Fibroblast of lung (primary cell): ENCODE measurements around the gene FBXO8. TPM values are rescaled to one million over a fixed set of nuclear protein-coding genes. Genes with fewer than 3 reads are reported as not detected.

Experiments
- DNase-seq, 2 donors: peaks; one replicate each; pipeline versions ENCODE4 v3.0.0 to v3.0.0-alpha.2; 2010; ENCODE audit warnings: low read depth in 2 of 2
- H2AFZ ChIP-seq: 2 replicates; pipeline ENCODE4 v1.5.1; 2012; ENCODE audit warnings: low read length, control low read depth, inconsistent platforms
- H3K27ac ChIP-seq: 2 replicates; pipeline ENCODE4 v1.5.1; 2011; ENCODE audit warnings: low read length, control low read depth; ENCODE audit not compliant: insufficient read depth
- H3K27me3 ChIP-seq: 2 replicates; pipeline ENCODE4 v1.5.1; 2011; ENCODE audit warnings: mild to moderate bottlenecking, low read length; ENCODE audit not compliant: control insufficient read depth, insufficient read depth
- H3K36me3 ChIP-seq: 2 replicates; pipeline ENCODE4 v1.5.1; 2011; ENCODE audit warnings: low read length; ENCODE audit not compliant: control insufficient read depth, insufficient read depth
- H3K4me1 ChIP-seq: 2 replicates; pipeline ENCODE4 v1.5.1; 2011; ENCODE audit warnings: low read length; ENCODE audit not compliant: control insufficient read depth, insufficient read depth; ENCODE audit errors: extremely low read depth
- H3K4me2 ChIP-seq: 2 replicates; pipeline ENCODE4 v1.5.1; 2011; ENCODE audit warnings: low read length, control low read depth; ENCODE audit not compliant: insufficient read depth; ENCODE audit errors: extremely low read depth
- H3K4me3 ChIP-seq, 4 experiments: fragments of 200-600 bp in 1 of 4; sonication (generic) in 1 of 4; replicated peaks in 1 of 4; 2 replicates each; pipeline ENCODE4 v1.5.1; 2011 to 2016; ENCODE audit warnings: low read length in 4 of 4, low read depth in 3 of 4, mild to moderate bottlenecking in 3 of 4, control low read depth in 2 of 4, inconsistent platforms in 1 of 4, mixed read lengths in 1 of 4; ENCODE audit not compliant: insufficient read depth in 1 of 4; ENCODE audit errors: control extremely low read depth in 1 of 4
- H3K79me2 ChIP-seq: 2 replicates; pipeline ENCODE4 v1.5.1; 2012; ENCODE audit warnings: mild to moderate bottlenecking, low read length, inconsistent platforms; ENCODE audit not compliant: control insufficient read depth, insufficient read depth
- H3K9ac ChIP-seq: 2 replicates; pipeline ENCODE4 v1.5.1; 2011; ENCODE audit warnings: mild to moderate bottlenecking, low read length, control low read depth; ENCODE audit not compliant: insufficient read depth
- H3K9me3 ChIP-seq: 2 replicates; pipeline ENCODE4 v1.5.1; 2012; ENCODE audit warnings: low read depth, low read length; ENCODE audit not compliant: control insufficient read depth, insufficient read depth
- H4K20me1 ChIP-seq: 2 replicates; pipeline ENCODE4 v1.5.1; 2011; ENCODE audit warnings: low read length; ENCODE audit not compliant: control insufficient read depth, insufficient read depth; ENCODE audit errors: extremely low read depth
- CTCF ChIP-seq, 2 donors: IDR thresholded peaks in 1 of 2; conservative IDR thresholded peaks in 1 of 2; 1 replicate in 1 of 2; 2 replicates in 1 of 2; pipeline ENCODE4 v1.5.1; 2011 to 2012; ENCODE audit warnings: low read length in 2 of 2, control low read depth in 1 of 2, inconsistent platforms in 1 of 2, low read depth in 1 of 2, mild to moderate bottlenecking in 1 of 2
- EZH2 ChIP-seq: IDR thresholded peaks from 2 replicates; pipeline ENCODE4 v1.5.1; 2012; ENCODE audit warnings: low read length, control low read depth, mild to moderate bottlenecking; ENCODE audit errors: missing control alignments
- polyA plus RNA-seq, 2 donors: library from polyadenylated mRNA; depleted of rRNA in 1 of 2; stranded (reverse) in 1 of 2; unstranded in 1 of 2; fragments of >200 nt; gene quantifications; 2 replicates each; pipeline ENCODE4 v1.2.1, GENCODE V29; 2011 to 2012; ENCODE audit warnings: missing spikeins in 1 of 2
- total RNA-seq: library from RNA; depleted of rRNA; stranded (reverse); fragments of >200 nt; gene quantifications from 2 replicates; pipeline ENCODE4 v1.2.1, GENCODE V29; 2014

Gene FBXO8
- total and polyA plus RNA-seq, 2 donors (not counting 1 experiment from before 2014, with no cell fraction given), result 26.7 to 46.1 TPM

- peaks cover 17% of the 10 kb centered on the region for H3K79me2 ChIP-seq
These were observed 8.4 kb downstream of the FBXO8 start for GRCh38 chr4:174275101-174275500.

GRCh38 chr4:174274436-174274835 lies 9.0 kb downstream of the FBXO8 start:
- H3K27ac ChIP-seq, result no peak overlapping the region
- no peaks in the 10 kb centered on the region for H3K4me1 ChIP-seq
- no peak overlapping the region for H3K4me2 ChIP-seq
- H3K27me3 ChIP-seq, result no peaks in the 10 kb centered on the region
- no peak overlapping the region for H3K9ac ChIP-seq
- H3K36me3 ChIP-seq, result no peaks in the 10 kb centered on the region
- no peak for TF ChIP-seq CTCF (conservative IDR thresholded peaks at IDR 0.05 in 1 of 2, IDR thresholded peaks at IDR 0.05 in 1 of 2; ENCODE audit: low read depth in 1 of 2, low read length in 2 of 2)
- TF ChIP-seq EZH2, result no peak
- H2AFZ ChIP-seq, result no peak overlapping the region
- no peaks in the 10 kb centered on the region for H4K20me1 ChIP-seq
- H3K79me2 ChIP-seq, result peaks cover 13% of the 10 kb centered on the region
- DNase-seq, result no peak
- no peak overlapping the region for H3K4me3 ChIP-seq
- H3K9me3 ChIP-seq, result no peaks in the 10 kb centered on the region

More at GRCh38 chr4:174275101-174275500, 8.4 kb downstream of the FBXO8 start:
- no peak overlapping the region for H3K27ac ChIP-seq
- no peaks in the 10 kb centered on the region for H4K20me1 ChIP-seq
- no peak overlapping the region for H2AFZ ChIP-seq
- H3K4me3 ChIP-seq, result no peak overlapping the region
- no peaks in the 10 kb centered on the region for H3K27me3 ChIP-seq
- no peaks in the 10 kb centered on the region for H3K36me3 ChIP-seq
- H3K9ac ChIP-seq, result no peak overlapping the region
- H3K4me2 ChIP-seq, result no peak overlapping the region
- no peaks in the 10 kb centered on the region for H3K9me3 ChIP-seq
- no peak for DNase-seq
- no peak for TF ChIP-seq CTCF (conservative IDR thresholded peaks at IDR 0.05 in 1 of 2, IDR thresholded peaks at IDR 0.05 in 1 of 2; ENCODE audit: low read depth in 1 of 2, low read length in 2 of 2)
- TF ChIP-seq EZH2, result no peak
- no peaks in the 10 kb centered on the region for H3K4me1 ChIP-seq

GRCh38 chr4:174273930-174274329 lies 9.5 kb downstream of the FBXO8 start:
- Histone ChIP-seq H3K79me2 (peaks cover 9% of the 10 kb centered on the region), H3K36me3 (no peaks in the 10 kb centered on the region), H3K4me1 (no peaks in the 10 kb centered on the region), H3K4me2 (no peak overlapping the region), H2AFZ (no peak overlapping the region), H3K27ac (no peak overlapping the region), H3K4me3 (no peak overlapping the region), H4K20me1 (no peaks in the 10 kb centered on the region), H3K27me3 (no peaks in the 10 kb centered on the region), H3K9ac (no peak overlapping the region), H3K9me3 (no peaks in the 10 kb centered on the region)
- no peak for DNase-seq
- TF ChIP-seq EZH2 (no peak), CTCF (conservative IDR thresholded peaks at IDR 0.05 in 1 of 2, IDR thresholded peaks at IDR 0.05 in 1 of 2; ENCODE audit: low read depth in 1 of 2, low read length in 2 of 2) (no peak)
